ENCODE measurements around the gene BEND6.

Gene BEND6

DNA sequence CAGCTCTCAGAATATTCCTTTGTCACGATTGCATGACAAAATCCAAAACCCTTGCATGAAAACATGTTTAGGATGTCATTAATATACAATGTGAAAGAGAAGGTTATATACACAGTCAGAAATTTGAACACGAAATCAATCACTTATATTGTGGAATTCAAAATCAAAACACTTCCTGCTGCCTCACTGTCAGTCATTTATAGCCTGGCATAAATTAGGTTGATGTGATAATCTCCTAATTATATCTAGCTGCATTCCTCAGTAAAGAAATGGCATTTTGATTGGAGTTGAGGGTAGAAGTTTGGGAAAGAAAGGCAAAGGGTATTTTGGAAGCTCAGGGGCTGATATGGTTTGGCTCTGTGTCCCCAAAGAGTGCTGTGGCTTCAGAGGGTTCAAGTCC, 24.1 kb upstream of the BEND6 start:
- TF ChIP-seq, protein P1, sequence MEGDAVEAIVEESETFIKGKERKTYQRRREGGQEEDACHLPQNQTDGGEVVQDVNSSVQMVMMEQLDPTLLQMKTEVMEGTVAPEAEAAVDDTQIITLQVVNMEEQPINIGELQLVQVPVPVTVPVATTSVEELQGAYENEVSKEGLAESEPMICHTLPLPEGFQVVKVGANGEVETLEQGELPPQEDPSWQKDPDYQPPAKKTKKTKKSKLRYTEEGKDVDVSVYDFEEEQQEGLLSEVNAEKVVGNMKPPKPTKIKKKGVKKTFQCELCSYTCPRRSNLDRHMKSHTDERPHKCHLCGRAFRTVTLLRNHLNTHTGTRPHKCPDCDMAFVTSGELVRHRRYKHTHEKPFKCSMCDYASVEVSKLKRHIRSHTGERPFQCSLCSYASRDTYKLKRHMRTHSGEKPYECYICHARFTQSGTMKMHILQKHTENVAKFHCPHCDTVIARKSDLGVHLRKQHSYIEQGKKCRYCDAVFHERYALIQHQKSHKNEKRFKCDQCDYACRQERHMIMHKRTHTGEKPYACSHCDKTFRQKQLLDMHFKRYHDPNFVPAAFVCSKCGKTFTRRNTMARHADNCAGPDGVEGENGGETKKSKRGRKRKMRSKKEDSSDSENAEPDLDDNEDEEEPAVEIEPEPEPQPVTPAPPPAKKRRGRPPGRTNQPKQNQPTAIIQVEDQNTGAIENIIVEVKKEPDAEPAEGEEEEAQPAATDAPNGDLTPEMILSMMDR (IDR thresholded peaks at IDR 0.05; ENCODE audit: low read depth, low read length, missing control alignments): no peak
- no peak overlapping the region for H3K4me3 ChIP-seq (replicated peaks; ENCODE audit: low read depth, low read length)
- no peak for DNase-seq (ENCODE audit: extremely low read depth, low read depth)

DNA sequence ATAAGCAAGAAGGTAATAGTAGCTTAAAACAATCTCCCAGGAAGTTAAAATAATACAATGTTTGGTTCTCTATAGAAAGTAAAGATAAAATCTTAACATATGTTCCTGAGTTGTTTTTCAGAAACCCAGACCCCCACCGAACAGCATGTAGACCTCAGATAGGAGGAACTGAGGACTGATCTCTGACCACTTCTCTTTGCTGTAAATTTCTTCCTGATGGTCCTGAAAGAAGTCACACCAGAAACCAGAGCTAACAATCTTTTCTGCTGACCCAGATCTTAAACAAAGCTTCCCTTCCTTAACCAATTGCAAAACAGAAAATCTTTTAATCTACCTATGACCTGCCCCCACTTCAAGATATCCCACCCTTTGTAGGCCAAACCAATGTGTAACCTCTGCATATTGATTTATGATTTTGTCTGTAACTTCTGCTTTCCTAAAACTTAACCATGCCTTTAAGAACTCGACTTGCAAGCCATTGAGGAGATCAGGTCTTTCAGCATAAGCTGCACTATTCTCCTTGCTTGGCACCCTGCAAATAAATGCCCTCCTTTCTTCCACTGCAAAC, 21.9 kb upstream of the BEND6 start:
- TF ChIP-seq, protein P1 (IDR thresholded peaks at IDR 0.05; ENCODE audit: low read depth, low read length, missing control alignments): no peak
- H3K4me3 ChIP-seq (replicated peaks; ENCODE audit: low read depth, low read length): no peak overlapping the region
- no peak for DNase-seq (ENCODE audit: extremely low read depth, low read depth)

DNA sequence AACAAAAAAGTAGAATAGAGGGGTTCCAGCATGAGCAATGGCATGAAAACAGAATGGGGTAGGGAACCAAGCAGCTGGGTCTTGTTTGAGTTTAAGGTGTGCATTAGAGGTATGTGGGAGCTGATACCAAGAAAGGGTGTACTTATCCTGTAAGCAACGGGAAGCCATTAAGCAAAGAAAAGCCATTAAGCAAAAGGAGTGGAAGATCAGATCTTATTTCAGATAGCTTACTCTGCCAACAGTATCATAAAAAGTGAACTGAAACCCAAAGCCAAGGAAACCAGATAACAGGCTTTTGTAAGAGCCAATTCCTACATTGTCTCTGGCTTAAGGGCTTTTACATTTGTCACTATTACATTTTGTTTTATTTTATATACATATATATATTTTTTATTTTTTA, 21.3 kb upstream of the BEND6 start:
- no peak for DNase-seq (ENCODE audit: extremely low read depth, low read depth)
- TF ChIP-seq, protein P1 (IDR thresholded peaks at IDR 0.05; ENCODE audit: low read depth, low read length, missing control alignments): no peak
- H3K4me3 ChIP-seq (replicated peaks; ENCODE audit: low read depth, low read length): no peak overlapping the region

DNA sequence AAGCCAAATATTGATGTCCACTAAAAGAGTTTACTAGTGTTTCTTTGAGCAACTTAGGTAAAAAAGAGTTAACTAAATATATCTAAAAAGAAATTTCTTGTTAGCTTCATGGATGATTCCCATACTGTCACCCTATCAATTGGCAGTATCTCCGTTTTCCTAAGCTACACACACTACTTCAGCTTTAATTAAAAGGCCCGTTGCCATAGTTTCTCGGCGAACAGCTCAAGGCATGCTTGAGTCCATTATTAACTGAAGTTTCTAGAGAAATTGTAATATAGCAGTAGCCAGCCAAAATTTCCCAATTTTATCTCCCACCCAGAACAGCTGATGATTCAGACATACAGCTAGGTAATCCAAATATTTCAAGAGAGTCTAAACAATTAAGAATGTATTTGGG, 20.0 kb upstream of the BEND6 start:
- TF ChIP-seq, protein P1 (IDR thresholded peaks at IDR 0.05; ENCODE audit: low read depth, low read length, missing control alignments): no peak
- H3K4me3 ChIP-seq (replicated peaks; ENCODE audit: low read depth, low read length): no peak overlapping the region
- DNase-seq (ENCODE audit: extremely low read depth, low read depth): no peak

DNA sequence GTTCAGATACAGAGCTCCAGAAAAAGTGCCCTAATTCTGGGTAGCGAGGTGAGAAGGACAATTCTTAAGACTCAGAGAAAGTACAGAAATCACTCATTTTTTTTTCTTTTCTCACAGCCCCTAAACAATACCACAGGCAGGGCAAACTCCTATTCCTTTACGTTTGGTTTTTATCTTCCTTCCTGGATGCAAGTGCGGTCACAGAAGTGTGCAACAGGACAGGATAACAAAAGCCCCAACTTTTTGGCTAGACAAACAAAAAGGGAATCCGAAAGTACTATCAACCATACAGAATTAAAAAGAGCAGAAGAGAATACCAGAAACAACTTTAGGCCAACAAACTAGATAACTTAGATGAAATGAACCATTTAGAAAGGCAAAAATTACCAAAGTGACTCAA, 18.4 kb upstream of the BEND6 start:
- DNase-seq (ENCODE audit: extremely low read depth, low read depth): no peak
- TF ChIP-seq, protein P1 (IDR thresholded peaks at IDR 0.05; ENCODE audit: low read depth, low read length, missing control alignments): no peak
- H3K4me3 ChIP-seq (replicated peaks; ENCODE audit: low read depth, low read length): no peak overlapping the region

DNA sequence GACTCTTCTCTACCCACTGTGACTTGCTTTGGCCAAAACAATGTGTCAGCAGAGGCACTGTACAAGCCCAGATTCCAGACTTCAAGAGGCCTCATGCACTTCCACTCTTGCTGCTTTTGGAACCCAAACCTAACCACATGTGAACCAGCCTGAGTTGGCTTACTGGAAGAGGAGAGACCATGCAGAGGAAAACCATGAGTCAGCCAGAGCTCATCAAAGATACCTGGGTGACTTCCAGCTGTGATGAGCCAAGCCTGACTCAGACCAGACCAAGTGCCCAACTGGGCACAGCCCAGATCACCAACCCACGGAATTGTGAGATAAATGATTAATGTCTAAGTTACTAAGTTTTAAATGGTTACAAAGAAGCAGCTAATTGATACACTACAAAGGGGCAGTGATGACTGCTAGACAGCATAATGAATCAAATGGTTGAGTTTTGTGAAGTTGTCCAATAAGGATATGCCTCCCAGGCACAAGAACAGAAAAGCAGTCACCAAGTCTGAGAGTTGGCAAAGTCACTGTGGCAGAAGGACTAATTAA, 16.2 kb upstream of the BEND6 start:
- peak; percentile 98 for DNase-seq (ENCODE audit: extremely low read depth, low read depth)
- TF ChIP-seq, protein P1 (IDR thresholded peaks at IDR 0.05; ENCODE audit: low read depth, low read length, missing control alignments): no peak
- H3K4me3 ChIP-seq (replicated peaks; ENCODE audit: low read depth, low read length): no peak overlapping the region

DNA sequence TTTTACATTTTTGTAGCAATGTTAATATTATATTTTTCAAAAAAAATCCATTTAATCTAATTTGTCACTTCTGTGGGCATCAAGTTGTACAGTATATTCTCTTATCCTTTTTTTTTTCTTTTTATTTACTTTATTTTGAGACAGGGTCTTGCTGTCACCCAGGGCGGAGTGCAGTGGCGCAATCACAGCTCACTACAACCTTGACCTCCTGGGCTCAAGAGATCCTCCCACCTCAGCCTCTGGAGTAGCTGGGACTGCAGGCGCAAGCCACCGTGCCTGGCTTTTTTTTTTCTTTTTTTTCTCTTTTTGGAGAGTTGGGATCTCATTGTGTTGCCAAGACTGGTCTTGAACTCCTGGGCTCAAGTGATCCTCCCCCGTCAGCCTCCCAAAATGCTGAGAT, 14.4 kb upstream of the BEND6 start:
- no peak overlapping the region for H3K4me3 ChIP-seq (replicated peaks; ENCODE audit: low read depth, low read length)
- no peak for DNase-seq (ENCODE audit: extremely low read depth, low read depth)
- TF ChIP-seq, protein P1 (IDR thresholded peaks at IDR 0.05; ENCODE audit: low read depth, low read length, missing control alignments): no peak

All from HFF-Myc (cell line).